ENCODE data around the gene HOXD9. TPM values are rescaled to one million over a fixed set of nuclear protein-coding genes. Genes with fewer than 3 reads are reported as not detected.

The HOXD9 gene
- total and polyA plus RNA-seq, 2 of the 8 experiments (the other 6 are each of a cell fraction or from before 2014, with no cell fraction given), result not detected

DNA sequence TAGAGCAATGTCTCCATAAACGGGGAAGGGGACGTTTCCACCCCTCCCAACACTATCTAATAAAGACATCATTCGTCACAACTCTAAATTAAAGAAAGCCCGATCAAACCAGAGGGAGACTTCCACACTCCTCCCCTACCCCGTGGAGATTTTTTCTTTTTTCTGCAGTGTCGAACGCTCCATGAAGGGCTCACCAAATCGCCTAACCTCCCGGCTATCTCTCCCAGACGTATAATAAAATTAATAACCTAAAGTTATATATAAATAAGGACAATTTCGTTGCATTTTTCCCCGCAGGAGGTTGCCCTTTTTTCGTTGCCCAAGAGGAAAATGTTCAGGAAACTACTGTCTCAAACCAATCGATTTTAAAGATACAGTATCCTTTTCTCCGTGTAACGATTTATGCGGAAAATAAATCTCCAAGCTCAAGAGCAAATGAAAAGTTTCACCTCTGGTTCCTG is 41.1 kb upstream of the HOXD9 start:
- H3K4me1 ChIP-seq (replicated peaks in 1 of 4; ENCODE audit: control insufficient read depth in 3 of 4, insufficient read depth in 4 of 4, low read length in 3 of 4), result peaks cover 0 to 29% (median 13%) of the 10 kb centered on the region in 4 experiments; a peak in 5 of 7 replicates
- peaks cover 0 to 5% (median 0%) of the 10 kb centered on the region in 4 experiments; a peak in 1 of 8 replicates for H3K36me3 ChIP-seq (ENCODE audit: control insufficient read depth in 2 of 4, insufficient read depth in 4 of 4, low read length in 3 of 4)
- H4K8ac ChIP-seq (ENCODE audit: extremely low read depth, insufficient read depth, low read length), result no peak overlapping the region
- CTCF ChIA-PET (ENCODE audit: partially characterized antibody), result interaction anchor here (0.7 to 7.8 kb wide), 15 partner anchors 10 to 714 kb away, joined by 3 to 130 read pairs (median 6); partner anchors contain the start of genes HOXD12 and HOXD13
- H3K14ac ChIP-seq (ENCODE audit: insufficient read length), result no peak overlapping the region
- POLR2A ChIA-PET (ENCODE audit: partially characterized antibody), result interaction anchor here (2.5 kb wide), 1 partner anchor 16 kb away, joined by 8 read pairs; no protein-coding TSS in a partner anchor
- no peaks in the 10 kb centered on the region; a peak in 1 of 4 replicates for H3K9me3 ChIP-seq (ENCODE audit: insufficient read depth in 2 of 2, low read depth in 1 of 2, low read length in 1 of 2)
- H3K4me2 ChIP-seq (ENCODE audit: insufficient read depth in 1 of 2, low read depth in 2 of 2, low read length in 2 of 2), result peak overlapping the region; percentile 55 to 67; a peak in 2 of 4 replicates
- no peak overlapping the region for H3K27ac ChIP-seq (ENCODE audit: low read depth, low read length)
- no peak overlapping the region for H3K18ac ChIP-seq (ENCODE audit: extremely low read depth, low read length)
- H2BK5ac ChIP-seq (ENCODE audit: low read depth, low read length), result no peak overlapping the region
- no peak overlapping the region for H2AFZ ChIP-seq (ENCODE audit: low read length)
- H4K91ac ChIP-seq (replicated peaks; ENCODE audit: insufficient read length, low read length), result no peak overlapping the region
- H3K27me3 ChIP-seq (replicated peaks in 1 of 4; ENCODE audit: control insufficient read depth in 3 of 4, extremely low read depth in 1 of 4, insufficient read depth in 3 of 4, low read length in 3 of 4), result peaks cover 85 to 98% (median 92%) of the 10 kb centered on the region in 4 experiments
- no peak overlapping the region for H3K56ac ChIP-seq (replicated peaks; ENCODE audit: insufficient read length, low read depth, low read length)
- no peak overlapping the region for H2AK5ac ChIP-seq (ENCODE audit: low read depth, low read length)
- no peak for DNase-seq (ENCODE audit: low read depth in 1 of 2, low spot score in 2 of 2)
- H4K20me1 ChIP-seq (replicated peaks in 1 of 2; ENCODE audit: control insufficient read depth in 1 of 2, insufficient read depth in 2 of 2, low read length in 2 of 2), result peaks cover 15 to 19% of the 10 kb centered on the region in 2 experiments
- H2BK15ac ChIP-seq (ENCODE audit: low read length), result no peak overlapping the region
- H2BK120ac ChIP-seq (replicated peaks; ENCODE audit: low read depth, low read length), result no peak overlapping the region
- H3K4ac ChIP-seq (replicated peaks; ENCODE audit: insufficient read length, low read depth, low read length), result no peak overlapping the region
- no peak overlapping the region for H3K4me3 ChIP-seq (ENCODE audit: extremely low read depth in 1 of 4, insufficient read depth in 2 of 4, low read depth in 3 of 4, low read length in 4 of 4)
- H3K9ac ChIP-seq (replicated peaks in 1 of 4; ENCODE audit: extremely low read depth in 1 of 4, low read depth in 3 of 4, low read length in 3 of 4), result no peak overlapping the region
- 15% methylated on average over 17 of the region's 17 CpGs; no CpG with 5 or more reads in 1 of the 2 experiments for WGBS, 2 experiments (ENCODE audit: extremely low coverage in 1 of 2, insufficient coverage in 1 of 2, insufficient read length in 1 of 2, insufficient replicate concordance in 2 of 2, low coverage in 1 of 2, low lambda C conversion rate in 2 of 2, missing lambda C conversion rate in 1 of 2)
- no peak overlapping the region for H2BK20ac ChIP-seq (ENCODE audit: low read length)
- H2BK12ac ChIP-seq (ENCODE audit: low read depth, low read length), result no peak overlapping the region
- FAIRE-seq, result no peak
- H3K23ac ChIP-seq (ENCODE audit: insufficient read length), result no peak overlapping the region
- no peaks in the 10 kb centered on the region for H3K79me1 ChIP-seq (ENCODE audit: low read depth, low read length)
- H4K5ac ChIP-seq (ENCODE audit: insufficient read length, low read depth, low read length), result no peak overlapping the region
- no peaks in the 10 kb centered on the region for H3K79me2 ChIP-seq (ENCODE audit: control insufficient read depth in 1 of 2, insufficient read depth in 2 of 2, low read length in 2 of 2)
- peaks cover 6% of the 10 kb centered on the region; the same call in 1 of the 2 replicates for H3K23me2 ChIP-seq (ENCODE audit: low read depth, low read length)
- no peak for TF ChIP-seq ZNF274 (IDR thresholded peaks at IDR 0.05; ENCODE audit: borderline replicate concordance, extremely low read depth, low read length)
- TF ChIP-seq, protein P1, sequence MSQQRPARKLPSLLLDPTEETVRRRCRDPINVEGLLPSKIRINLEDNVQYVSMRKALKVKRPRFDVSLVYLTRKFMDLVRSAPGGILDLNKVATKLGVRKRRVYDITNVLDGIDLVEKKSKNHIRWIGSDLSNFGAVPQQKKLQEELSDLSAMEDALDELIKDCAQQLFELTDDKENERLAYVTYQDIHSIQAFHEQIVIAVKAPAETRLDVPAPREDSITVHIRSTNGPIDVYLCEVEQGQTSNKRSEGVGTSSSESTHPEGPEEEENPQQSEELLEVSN (IDR thresholded peaks at IDR 0.05), result no peak
- no peak for TF ChIP-seq CHD1 (IDR thresholded peaks at IDR 0.05; ENCODE audit: low read depth, low read length)
- TF ChIP-seq FOSL1 (IDR thresholded peaks at IDR 0.05; ENCODE audit: insufficient read depth, low read depth, low read length), result no peak
- TF ChIP-seq CTCF (IDR thresholded peaks at IDR 0.05; ENCODE audit: control extremely low read depth in 1 of 3, insufficient read depth in 1 of 3, low read depth in 1 of 3, low read length in 3 of 3), result no peak
- TF ChIP-seq TCF12 (IDR thresholded peaks at IDR 0.05; ENCODE audit: low read depth, low read length), result no peak
- no peak for TF ChIP-seq NANOG (IDR thresholded peaks at IDR 0.05; ENCODE audit: insufficient read depth, low read depth, low read length, poor library complexity, severe bottlenecking)
- no peak for TF ChIP-seq EP300 (IDR thresholded peaks at IDR 0.05; ENCODE audit: borderline replicate concordance in 1 of 2, low read depth in 2 of 2, low read length in 2 of 2)
- no peak for TF ChIP-seq TAF7 (optimal IDR thresholded peaks at IDR 0.05; ENCODE audit: borderline replicate concordance, low read depth, low read length)
